K562 (cell line): ENCODE data around the gene PALMD.

Experiments
- CTCF ChIP-seq, 3 experiments: IDR thresholded peaks in 2 of 3; conservative IDR thresholded peaks in 1 of 3; 2 replicates each; pipeline ENCODE4 v1.5.1; 2011 to 2012; ENCODE audit warnings: low read length in 3 of 3, mild to moderate bottlenecking in 3 of 3, control low read depth in 2 of 3, improper control_type of control experiment in 1 of 3, inconsistent platforms in 1 of 3, low read depth in 1 of 3, mixed read lengths in 1 of 3, moderate library complexity in 1 of 3; ENCODE audit not compliant: insufficient read depth in 2 of 3
- EP300 ChIP-seq: IDR thresholded peaks from 2 replicates; pipeline ENCODE4 v1.6.1; 2012; ENCODE audit warnings: low read length, improper control_type of control experiment
- FOXM1 ChIP-seq, 2 experiments: fragments of 450-650 bp in 1 of 2; sonication (generic) in 1 of 2; formaldehyde crosslinking in 1 of 2; IDR thresholded peaks; 2 replicates each; pipeline versions ENCODE4 v1.6.1 to v1.9.0; 2017 to 2022; ENCODE audit warnings: low read depth in 2 of 2, mild to moderate bottlenecking in 2 of 2, missing genetic modification reagents in 1 of 2, moderate library complexity in 1 of 2
- HDGF ChIP-seq: fragments of 450-650 bp; IDR thresholded peaks from 2 replicates; pipeline ENCODE4 v1.6.1; 2016
- PATZ1 ChIP-seq: fragments of 250-450 bp; sonication (Bioruptor Pico); IDR thresholded peaks from 2 replicates; pipeline ENCODE4 v1.5.0; 2020; ENCODE audit warnings: mild to moderate bottlenecking, borderline replicate concordance
- PHF21A ChIP-seq: fragments of 450-650 bp; IDR thresholded peaks from 2 replicates; pipeline ENCODE4 v1.6.1; 2017; ENCODE audit warnings: low read depth, borderline replicate concordance
- TAF1 ChIP-seq: IDR thresholded peaks from 2 replicates; pipeline ENCODE4 v1.6.1; 2011; ENCODE audit warnings: mild to moderate bottlenecking, low read length, moderate library complexity; ENCODE audit not compliant: insufficient read depth, control insufficient read depth, severe bottlenecking; ENCODE audit errors: extremely low read depth
- TOE1 ChIP-seq, 2 experiments: fragments of 450-650 bp in 1 of 2; sonication (generic) in 1 of 2; formaldehyde crosslinking in 1 of 2; IDR thresholded peaks; 2 replicates each; pipeline versions ENCODE4 v1.7.1 to v1.8.0; 2016 to 2022; ENCODE audit warnings: borderline replicate concordance in 2 of 2, mild to moderate bottlenecking in 2 of 2, antibody characterized with exemption in 1 of 2, inconsistent platforms in 1 of 2, low read depth in 1 of 2, missing genetic modification reagents in 1 of 2, moderate library complexity in 1 of 2
- ZNF24 ChIP-seq: fragments of 450-650 bp; IDR thresholded peaks from 2 replicates; pipeline ENCODE4 v1.6.1; 2016

GRCh38 chr1:99660496-99660895 lies 14.6 kb downstream of the PALMD start:
- TF ChIP-seq HDGF: no peak
- TF ChIP-seq TOE1 (IDR thresholded peaks at IDR 0.05; ENCODE audit: borderline replicate concordance): no peak
- TF ChIP-seq TOE1 (CRISPR knock-in tag; IDR thresholded peaks at IDR 0.05; ENCODE audit: borderline replicate concordance, low read depth): no peak
- no peak for TF ChIP-seq PHF21A
- TF ChIP-seq PATZ1: no peak
- no peak for TF ChIP-seq EP300
- TF ChIP-seq CTCF (IDR thresholded peaks at IDR 0.05 in 2 of 3, conservative IDR thresholded peaks at IDR 0.05 in 1 of 3; ENCODE audit: insufficient read depth in 2 of 3, low read depth in 1 of 3, low read length in 3 of 3): no peak
- no peak for TF ChIP-seq FOXM1 (IDR thresholded peaks at IDR 0.05; ENCODE audit: low read depth)
- no peak for TF ChIP-seq FOXM1 (CRISPR knock-in tag; IDR thresholded peaks at IDR 0.05; ENCODE audit: low read depth)
- TF ChIP-seq ZNF24: no peak
- no peak for TF ChIP-seq TAF1
